Suprapubic skin (tissue), 4 donors: ENCODE measurements around the gene FNDC11.

ENCODE experiments used
- POLR2A ChIP-seq, 2 donors: fragments of 450-650 bp; IDR thresholded peaks; one replicate each; pipeline ENCODE4 v1.6.1; 2017; ENCODE audit warnings: antibody characterized with exemption in 2 of 2, mild to moderate bottlenecking in 2 of 2, moderate library complexity in 2 of 2
- POLR2AphosphoS5 ChIP-seq, 3 donors: sonication (generic); formaldehyde crosslinking; IDR thresholded peaks; one replicate each; pipeline ENCODE4 v1.6.1; 2017; ENCODE audit warnings: antibody characterized with exemption in 3 of 3
- TF ChIP-seq, protein P1 (sequence below), 2 donors: fragments of 200-600 bp in 1 of 2; fragments of 450-650 bp in 1 of 2; sonication (generic) in 1 of 2; IDR thresholded peaks; one replicate each; pipeline ENCODE4 v1.5.1; 2016 to 2019; ENCODE audit warnings: antibody characterized with exemption in 2 of 2, mild to moderate bottlenecking in 1 of 2, moderate library complexity in 1 of 2

DNA sequence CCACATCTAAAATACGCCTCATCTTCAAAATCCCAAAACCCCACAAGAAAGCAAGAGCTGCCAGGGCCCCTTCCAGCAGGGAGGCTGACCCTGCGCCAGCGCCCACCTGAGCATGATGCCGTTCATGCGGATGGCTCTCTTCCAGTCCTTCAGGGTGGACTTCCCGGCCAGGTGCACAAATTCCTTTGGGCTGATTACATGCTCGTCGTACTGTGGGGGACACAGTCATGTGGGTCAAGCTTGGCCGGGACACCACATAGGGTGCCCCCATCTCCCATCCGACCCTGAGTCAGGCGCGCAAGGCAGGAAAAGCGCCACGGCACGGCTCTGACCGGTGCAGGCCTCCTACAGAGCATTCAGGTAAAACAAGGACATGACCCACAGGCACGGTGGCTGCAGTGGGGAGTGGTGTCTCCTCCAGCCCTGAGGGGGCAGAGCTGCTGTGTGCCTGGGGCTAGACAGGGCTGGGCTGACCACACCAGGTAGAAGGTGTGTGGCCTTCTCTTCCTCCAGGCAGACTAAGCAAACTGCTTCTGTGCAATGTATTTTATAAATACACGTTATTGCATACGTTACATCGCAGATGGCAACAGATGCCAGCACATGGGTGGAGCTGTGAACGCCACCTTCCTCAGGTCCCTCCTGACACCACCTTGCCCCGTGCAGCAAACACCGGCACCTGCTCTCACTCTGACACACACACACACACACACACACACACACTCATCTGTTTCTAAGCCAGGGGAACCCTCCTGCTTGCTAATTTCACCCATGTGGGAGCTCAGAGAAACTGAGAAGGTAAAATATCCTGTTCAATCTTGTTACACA is 43.9 kb downstream of the FNDC11 start:
- TF ChIP-seq, protein P1, sequence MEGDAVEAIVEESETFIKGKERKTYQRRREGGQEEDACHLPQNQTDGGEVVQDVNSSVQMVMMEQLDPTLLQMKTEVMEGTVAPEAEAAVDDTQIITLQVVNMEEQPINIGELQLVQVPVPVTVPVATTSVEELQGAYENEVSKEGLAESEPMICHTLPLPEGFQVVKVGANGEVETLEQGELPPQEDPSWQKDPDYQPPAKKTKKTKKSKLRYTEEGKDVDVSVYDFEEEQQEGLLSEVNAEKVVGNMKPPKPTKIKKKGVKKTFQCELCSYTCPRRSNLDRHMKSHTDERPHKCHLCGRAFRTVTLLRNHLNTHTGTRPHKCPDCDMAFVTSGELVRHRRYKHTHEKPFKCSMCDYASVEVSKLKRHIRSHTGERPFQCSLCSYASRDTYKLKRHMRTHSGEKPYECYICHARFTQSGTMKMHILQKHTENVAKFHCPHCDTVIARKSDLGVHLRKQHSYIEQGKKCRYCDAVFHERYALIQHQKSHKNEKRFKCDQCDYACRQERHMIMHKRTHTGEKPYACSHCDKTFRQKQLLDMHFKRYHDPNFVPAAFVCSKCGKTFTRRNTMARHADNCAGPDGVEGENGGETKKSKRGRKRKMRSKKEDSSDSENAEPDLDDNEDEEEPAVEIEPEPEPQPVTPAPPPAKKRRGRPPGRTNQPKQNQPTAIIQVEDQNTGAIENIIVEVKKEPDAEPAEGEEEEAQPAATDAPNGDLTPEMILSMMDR (IDR thresholded peaks at IDR 0.05) = no peak
- TF ChIP-seq POLR2AphosphoS5 (IDR thresholded peaks at IDR 0.05) (no peak), POLR2A (IDR thresholded peaks at IDR 0.05) (no peak)
